ENCODE measurements around the gene LIN37.

Gene LIN37

DNA sequence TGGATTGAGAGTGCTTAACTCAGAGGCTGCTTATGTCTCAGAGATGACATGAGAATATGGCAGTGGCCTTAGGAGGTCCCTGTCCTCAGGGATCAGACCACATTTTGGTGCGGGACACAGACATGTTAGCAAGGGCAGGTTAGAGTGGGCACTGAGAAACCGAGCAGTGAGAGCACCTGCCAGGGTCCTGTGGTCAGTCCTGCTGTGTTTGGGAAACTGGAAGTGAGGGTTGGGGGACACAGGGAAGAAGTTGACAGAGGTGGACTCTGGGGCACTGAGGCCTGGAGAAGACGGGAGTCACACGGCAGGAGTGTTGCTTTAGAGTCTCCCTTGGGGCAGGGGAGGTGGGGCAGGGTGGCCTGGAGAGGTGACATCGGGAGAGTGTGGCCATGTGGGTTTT is 13.5 kb upstream of the LIN37 start:
- no peak for DNase-seq (ENCODE audit: low spot score)

- no peak for DNase-seq (ENCODE audit: low spot score)
Observed at GRCh38 chr19:35736913-35737886, 11.2 kb upstream of the LIN37 start.

- no peak for DNase-seq (ENCODE audit: low spot score)
Observed at GRCh38 chr19:35738021-35738886, 10.1 kb upstream of the LIN37 start.

DNA sequence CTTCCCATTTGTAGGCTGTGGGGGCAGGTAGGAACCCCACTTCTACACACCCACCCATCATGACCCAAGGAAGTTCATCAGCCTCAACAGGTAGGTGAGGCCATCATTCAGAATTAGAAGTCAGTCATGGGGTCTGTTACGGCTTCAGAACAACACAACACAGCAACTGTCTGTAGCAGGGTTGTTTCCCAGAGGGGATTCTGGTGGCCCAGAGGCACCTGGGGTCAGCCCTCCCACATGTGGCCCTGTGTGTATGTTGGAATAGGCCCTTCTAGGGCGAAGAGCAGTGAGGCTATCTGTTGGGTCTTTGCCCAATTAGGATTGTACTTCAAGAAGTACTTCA is 9.5 kb upstream of the LIN37 start:
- DNase-seq (ENCODE audit: low spot score): no peak

DNA sequence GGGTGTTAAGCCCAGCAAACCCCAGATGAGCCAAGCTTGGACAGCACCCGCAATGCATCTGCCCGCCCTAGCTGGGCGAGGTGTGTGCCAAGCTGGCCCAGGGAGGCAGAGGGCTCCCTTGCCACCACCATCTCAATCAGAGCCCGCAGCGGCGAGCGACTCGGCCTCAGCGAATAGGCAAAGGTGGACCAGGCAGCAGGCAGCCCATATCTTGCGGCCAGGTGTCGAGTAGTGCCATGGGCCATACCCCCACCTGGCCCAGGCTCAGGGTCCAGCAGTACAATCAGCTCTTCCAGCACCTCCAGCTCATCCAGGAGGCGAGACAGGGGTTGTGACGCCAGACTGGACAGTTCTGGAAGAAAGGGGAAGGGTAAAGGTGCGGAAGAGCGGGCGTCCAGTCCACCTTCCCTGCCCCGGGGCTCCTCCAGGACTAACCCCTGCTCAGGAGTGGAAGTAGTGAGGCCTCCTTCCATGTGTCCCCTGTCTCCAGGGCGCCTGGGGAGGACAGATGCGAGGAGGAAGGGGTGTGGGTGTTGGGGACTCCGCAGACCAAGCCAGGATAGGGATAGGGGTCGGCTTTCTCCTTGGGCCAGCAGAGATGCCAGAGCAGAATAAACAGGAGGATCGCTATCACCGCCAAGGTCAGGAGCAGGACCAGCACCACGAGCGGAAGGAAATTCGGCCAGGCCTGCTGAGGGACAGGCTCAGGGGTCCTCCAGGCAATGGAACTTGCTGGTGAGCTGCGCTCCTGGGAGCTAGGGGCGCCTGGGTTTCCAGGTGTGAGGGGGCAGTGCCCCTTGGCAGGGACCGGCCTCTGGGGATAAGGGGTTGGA is 8.9 kb upstream of the LIN37 start:
- no peak for DNase-seq (ENCODE audit: low spot score)

GRCh38 chr19:35740108-35740422 is 8.3 kb upstream of the LIN37 start:
- no peak for DNase-seq (ENCODE audit: low spot score)

GRCh38 chr19:35740423-35741202 is 7.8 kb upstream of the LIN37 start:
- DNase-seq (ENCODE audit: low spot score): peak; percentile 98

DNA sequence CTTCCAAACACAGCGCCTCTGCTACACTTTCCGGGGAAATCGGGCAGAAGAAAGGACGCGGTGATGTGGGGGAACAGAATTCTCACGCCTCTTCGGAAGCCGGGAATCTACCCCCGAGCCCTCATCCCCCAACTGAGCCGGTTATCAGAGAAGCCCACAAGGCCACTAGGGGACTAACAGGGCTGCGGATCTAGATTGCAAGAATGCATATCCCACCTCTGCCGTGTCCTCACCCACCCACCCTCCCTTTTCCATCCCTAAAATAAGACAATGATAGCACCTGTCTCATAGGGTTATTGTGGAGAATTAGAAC is 7.2 kb upstream of the LIN37 start:
- DNase-seq (ENCODE audit: low spot score): no peak

GRCh38 chr19:35742121-35742724 is 6.2 kb upstream of the LIN37 start, which contains the start of gene IGFLR1:
IGFLR1 (minus strand) TSS chr19:35742452; CDS start chr19:35741180, 1,272 bp downstream.
- DNase-seq (ENCODE audit: low spot score): peak; percentile 55

DNA sequence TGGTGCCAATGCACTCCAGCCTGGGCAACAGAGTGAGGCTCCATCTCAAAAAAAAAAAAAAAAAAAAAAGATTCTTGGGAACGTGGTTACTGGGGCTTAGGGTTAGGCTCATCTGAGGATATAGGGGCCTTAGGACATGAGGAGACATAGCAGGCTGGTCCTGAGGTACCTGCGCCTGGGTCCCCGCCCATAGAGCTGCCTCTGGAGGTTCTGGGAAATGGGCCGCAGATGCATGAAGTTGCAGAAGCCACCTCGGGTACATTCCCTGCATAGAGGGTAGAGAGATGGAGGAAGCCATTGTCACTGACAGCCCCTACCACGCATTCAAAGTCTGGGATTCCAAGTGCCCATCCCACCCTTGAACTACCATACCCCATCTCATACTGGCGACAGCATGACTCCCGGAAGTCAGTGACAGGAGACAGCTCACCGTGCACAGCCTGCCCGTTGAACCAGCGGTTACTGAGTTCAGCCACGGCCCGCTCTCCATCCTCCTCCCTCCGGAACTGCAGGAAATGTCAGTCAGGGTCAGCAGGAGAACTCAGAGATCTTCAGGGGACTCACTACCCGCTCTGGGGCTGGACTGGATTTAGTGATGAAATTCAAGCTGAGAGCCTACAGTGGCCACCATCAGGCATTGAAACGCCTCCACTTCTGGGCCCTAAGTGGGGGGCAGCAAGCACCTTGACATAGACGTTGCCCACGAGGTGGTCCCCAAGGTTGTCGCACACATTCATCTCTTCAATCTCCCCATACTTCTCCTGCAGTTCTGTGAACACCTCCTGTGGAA is 4.5 kb upstream of the LIN37 start:
- no peak for DNase-seq (ENCODE audit: low spot score)

DNA sequence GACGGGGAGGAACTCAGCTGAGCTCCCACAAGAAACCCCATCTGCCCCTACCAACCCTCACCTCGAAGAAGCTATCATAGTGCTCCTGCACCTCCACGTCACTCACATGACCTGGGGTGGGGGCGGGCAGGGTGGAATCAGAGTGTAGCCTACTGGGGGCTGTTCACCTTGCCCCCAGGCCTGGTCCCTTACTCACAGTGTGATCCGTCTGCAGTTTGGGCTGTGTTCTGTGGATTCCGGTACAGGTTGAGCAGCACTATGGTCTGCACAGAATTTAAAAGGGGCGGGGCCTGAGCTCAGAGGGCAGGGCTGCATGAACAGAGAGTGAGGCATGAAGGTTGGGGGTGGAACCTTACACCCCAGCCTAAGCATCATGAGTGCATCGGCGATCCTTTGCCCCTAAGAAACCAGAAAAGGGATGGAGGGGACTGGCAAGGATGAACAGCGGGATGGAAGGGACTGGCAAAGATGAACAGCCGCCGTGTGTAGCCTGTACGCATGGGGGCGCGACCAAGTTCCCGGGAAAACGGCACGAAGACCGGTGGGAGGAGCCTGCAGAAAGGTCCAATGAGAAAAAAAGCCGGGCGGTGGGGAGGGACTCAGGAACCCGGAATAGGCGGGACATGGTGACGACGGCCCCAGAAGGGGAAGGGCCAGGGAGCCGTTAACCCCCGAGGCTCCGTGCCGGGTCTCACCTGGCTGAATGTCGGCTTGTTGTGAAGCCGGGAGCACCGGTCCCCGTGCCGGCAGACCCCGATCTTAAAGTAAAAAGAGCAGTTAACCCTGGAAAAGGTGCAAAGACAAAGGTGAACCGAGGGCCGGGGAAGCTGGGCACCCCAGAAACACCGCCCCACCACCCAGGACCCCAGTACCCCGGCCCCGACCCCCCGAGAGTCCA is 3.7 kb upstream of the LIN37 start:
- peak; percentile 97 for DNase-seq (ENCODE audit: low spot score)

DNA sequence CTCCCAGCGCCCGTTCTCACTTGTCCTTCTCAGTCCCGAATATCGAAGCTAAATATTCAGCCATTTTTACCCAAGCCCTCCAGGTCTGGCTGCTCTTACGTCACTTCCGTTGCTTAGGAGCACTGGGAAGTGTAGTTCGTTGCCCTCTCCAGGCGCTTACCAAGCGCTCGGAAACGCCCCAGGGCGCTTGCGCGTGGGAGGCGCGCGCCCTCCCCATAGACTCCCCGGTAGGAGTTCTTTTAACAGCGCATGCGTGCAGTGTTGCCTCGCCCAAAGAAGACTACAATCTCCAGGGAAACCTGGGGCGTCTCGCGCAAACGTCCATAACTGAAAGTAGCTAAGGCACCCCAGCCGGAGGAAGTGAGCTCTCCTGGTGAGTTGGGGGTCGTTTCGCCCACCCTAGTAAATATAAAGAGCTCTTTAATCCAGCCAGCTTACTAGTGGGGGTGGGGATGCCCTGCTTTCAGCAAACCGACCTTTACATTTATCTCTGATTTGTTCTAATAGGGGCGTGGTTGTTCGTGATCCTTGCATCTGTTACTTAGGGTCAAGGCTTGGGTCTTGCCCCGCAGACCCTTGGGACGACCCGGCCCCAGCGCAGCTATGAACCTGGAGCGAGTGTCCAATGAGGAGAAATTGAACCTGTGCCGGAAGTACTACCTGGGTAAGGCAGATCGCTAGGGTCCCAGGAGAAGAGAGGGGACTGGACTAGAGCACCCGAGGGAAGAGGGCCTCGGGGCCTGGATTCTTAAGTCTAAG is 2.9 kb upstream of the LIN37 start, which contains the start of the genes PSENEN and U2AF1L4:
Gene PSENEN (plus strand): TSS at position 324 of the 759 bp plus-strand sequence. CDS start 280 bp downstream, at position 604.
Gene U2AF1L4 (minus strand): TSS at position 91 of the 759 bp plus-strand sequence. CDS start 27 bp downstream, at position 64.
- peak; percentile 100 for DNase-seq (ENCODE audit: low spot score)

DNA sequence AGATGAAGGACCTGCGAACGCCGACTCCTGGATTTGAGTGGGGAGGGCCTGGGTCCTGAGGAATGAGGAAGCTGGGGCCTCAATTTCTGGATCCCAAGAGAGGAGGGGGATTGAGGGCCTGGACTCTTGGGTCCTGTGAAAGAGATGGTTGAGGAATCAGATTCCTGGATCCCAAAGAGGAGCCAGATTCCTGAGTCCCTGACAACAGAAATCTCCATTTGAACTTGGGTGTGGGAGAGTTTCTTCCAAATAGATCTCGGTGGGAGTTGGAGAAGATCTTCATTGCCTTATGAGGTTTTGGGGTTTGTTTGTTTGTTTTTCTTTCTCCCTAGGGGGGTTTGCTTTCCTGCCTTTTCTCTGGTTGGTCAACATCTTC is 2.3 kb upstream of the LIN37 start:
- DNase-seq (ENCODE audit: low spot score): no peak

GRCh38 chr19:35746531-35746930 is 1.8 kb upstream of the LIN37 start:
- no peak for DNase-seq (ENCODE audit: low spot score)

- DNase-seq (ENCODE audit: low spot score): no peak
Observed at GRCh38 chr19:35750167-35750566, 1.8 kb downstream of the LIN37 start.

DNA sequence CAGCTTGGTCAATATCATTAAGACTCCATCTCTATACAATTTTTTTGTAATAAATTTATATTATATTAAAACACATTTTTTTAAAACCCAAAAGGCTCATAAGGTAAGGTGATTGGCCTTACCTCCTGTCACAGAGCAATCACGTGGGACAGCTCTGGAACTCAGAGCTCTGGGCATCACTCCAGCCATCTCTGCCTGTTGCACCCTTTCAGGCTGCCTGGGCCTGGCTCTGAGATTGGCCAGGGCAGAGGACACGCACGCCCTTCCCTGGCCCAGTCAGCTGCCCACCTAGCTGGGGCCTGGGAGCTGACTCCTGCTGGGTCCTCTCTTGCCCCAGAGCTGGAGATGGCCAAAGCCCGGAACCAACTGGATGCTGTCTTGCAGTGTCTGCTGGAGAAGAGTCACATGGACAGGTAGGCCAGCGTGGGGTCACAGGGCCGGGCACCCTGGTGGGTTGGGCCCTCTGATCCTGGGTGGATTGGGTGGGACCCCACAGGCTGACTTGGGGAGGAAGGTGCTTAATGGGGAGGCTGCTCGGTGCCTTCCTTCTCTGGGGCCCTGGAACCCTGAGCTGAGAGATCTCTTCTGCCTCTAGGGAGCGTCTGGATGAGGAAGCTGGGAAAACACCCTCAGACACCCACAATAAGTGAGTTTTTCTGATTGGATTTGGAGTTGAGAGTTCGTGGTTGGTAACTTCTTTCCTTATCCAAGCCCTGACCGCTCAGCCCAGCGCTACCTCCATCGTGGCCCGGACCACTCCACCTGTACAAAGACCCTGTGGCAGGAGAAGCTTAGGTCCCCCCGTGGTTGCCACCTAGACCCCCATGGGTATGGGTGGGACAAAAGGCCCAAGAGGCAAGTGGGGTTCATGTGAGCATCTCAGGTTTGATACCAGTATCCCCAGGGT is 3.7 kb downstream of the LIN37 start:
- DNase-seq (ENCODE audit: low spot score): no peak

DNA sequence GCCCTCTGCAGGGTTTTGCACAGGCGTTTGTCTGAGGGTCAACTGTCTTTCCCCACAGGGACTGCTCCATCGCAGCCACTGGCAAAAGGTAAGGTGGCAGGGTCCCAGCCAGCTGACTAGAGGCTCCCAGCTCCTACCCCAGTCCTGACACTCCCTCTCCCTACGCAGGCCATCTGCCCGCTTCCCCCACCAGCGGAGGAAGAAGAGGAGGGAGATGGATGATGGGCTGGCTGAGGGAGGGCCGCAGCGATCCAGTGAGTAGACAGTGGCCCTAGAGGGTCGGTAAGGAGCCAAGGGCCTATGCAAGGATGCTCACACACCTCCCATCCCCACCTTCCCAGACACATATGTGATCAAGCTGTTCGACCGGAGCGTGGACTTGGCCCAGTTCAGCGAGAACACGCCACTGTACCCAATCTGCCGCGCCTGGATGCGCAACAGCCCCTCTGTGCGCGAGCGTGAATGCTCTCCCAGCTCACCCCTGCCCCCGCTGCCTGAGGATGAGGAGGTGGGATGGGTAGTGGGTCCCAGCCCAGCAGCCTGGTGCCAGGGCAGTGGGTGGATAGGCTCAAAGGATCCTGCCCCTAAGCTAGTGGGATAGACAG is 4.5 kb downstream of the LIN37 start:
- no peak for DNase-seq (ENCODE audit: low spot score)

Measured in globus pallidus (tissue), 1 donor.